Measurements from ENCODE around the gene ISL2.

The ISL2 gene

GRCh38 chr15:76340198-76340802 lies 3.7 kb downstream of the ISL2 start:
- H3K4me3 ChIP-seq (ENCODE audit: low read length): no peak overlapping the region
- DNase-seq (ENCODE audit: low read depth, low spot score): no peak

- DNase-seq (ENCODE audit: low read depth, low spot score): no peak
- no peak overlapping the region for H3K4me3 ChIP-seq (ENCODE audit: low read length)
Measured at GRCh38 chr15:76340803-76341365, 4.3 kb downstream of the ISL2 start.

- no peak overlapping the region for H3K4me3 ChIP-seq (ENCODE audit: low read length)
- no peak for DNase-seq (ENCODE audit: low read depth, low spot score)
Measured at GRCh38 chr15:76341366-76342057, 4.9 kb downstream of the ISL2 start.

- no peak overlapping the region for H3K4me3 ChIP-seq (ENCODE audit: low read length)
- no peak for DNase-seq (ENCODE audit: low read depth, low spot score)
Measured at GRCh38 chr15:76342058-76342381, 5.4 kb downstream of the ISL2 start.

- no peak for DNase-seq (ENCODE audit: low read depth, low spot score)
- no peak overlapping the region for H3K4me3 ChIP-seq (ENCODE audit: low read length)
Measured at GRCh38 chr15:76342382-76343201, 6.0 kb downstream of the ISL2 start.

- H3K4me3 ChIP-seq (ENCODE audit: low read length): no peak overlapping the region
- DNase-seq (ENCODE audit: low read depth, low spot score): no peak
Measured at GRCh38 chr15:76343313-76343996, 6.9 kb downstream of the ISL2 start.

GRCh38 chr15:76344893-76345582 lies 8.5 kb downstream of the ISL2 start:
- H3K4me3 ChIP-seq (ENCODE audit: low read length): no peak overlapping the region

GRCh38 chr15:76345583-76345879 lies 9.0 kb downstream of the ISL2 start:
- DNase-seq (ENCODE audit: low read depth, low spot score): no peak
- no peak overlapping the region for H3K4me3 ChIP-seq (ENCODE audit: low read length)

More at GRCh38 chr15:76344893-76345582, 8.5 kb downstream of the ISL2 start:
- no peak for DNase-seq (ENCODE audit: low read depth, low spot score)

- H3K4me3 ChIP-seq (ENCODE audit: low read length): no peak overlapping the region
- no peak for DNase-seq (ENCODE audit: low read depth, low spot score)
Measured at GRCh38 chr15:76345880-76346668, 9.5 kb downstream of the ISL2 start.

- no peak overlapping the region for H3K4me3 ChIP-seq (ENCODE audit: low read length)
- DNase-seq (ENCODE audit: low read depth, low spot score): no peak
Measured at GRCh38 chr15:76346669-76347481, 10.3 kb downstream of the ISL2 start.

GRCh38 chr15:76347482-76348055 lies 11.0 kb downstream of the ISL2 start:
- no peak for DNase-seq (ENCODE audit: low read depth, low spot score)
- H3K4me3 ChIP-seq (ENCODE audit: low read length): no peak overlapping the region

GRCh38 chr15:76349301-76350070 lies 12.9 kb downstream of the ISL2 start:
- DNase-seq (ENCODE audit: low read depth, low spot score): no peak

GRCh38 chr15:76353023-76353577 lies 16.5 kb downstream of the ISL2 start:
- DNase-seq (ENCODE audit: low read depth, low spot score): no peak
- H3K4me3 ChIP-seq (ENCODE audit: low read length): no peak overlapping the region

More at GRCh38 chr15:76349301-76350070, 12.9 kb downstream of the ISL2 start:
- no peak overlapping the region for H3K4me3 ChIP-seq (ENCODE audit: low read length)

GRCh38 chr15:76353903-76354302 lies 17.3 kb downstream of the ISL2 start:
- no peak for DNase-seq (ENCODE audit: low read depth, low spot score)

GRCh38 chr15:76354823-76355440 lies 18.4 kb downstream of the ISL2 start:
- DNase-seq (ENCODE audit: low read depth, low spot score): no peak
- no peak overlapping the region for H3K4me3 ChIP-seq (ENCODE audit: low read length)

More at GRCh38 chr15:76353903-76354302, 17.3 kb downstream of the ISL2 start:
- no peak overlapping the region for H3K4me3 ChIP-seq (ENCODE audit: low read length)

GRCh38 chr15:76358453-76358852 lies 21.9 kb downstream of the ISL2 start:
- no peak overlapping the region for H3K4me3 ChIP-seq (ENCODE audit: low read length)
- DNase-seq (ENCODE audit: low read depth, low spot score): no peak

Data from Jurkat, Clone E6-1 (cell line).